Lower leg skin (tissue), 4 donors: ENCODE results near the gene PRC1. TPM values are rescaled to one million over a fixed set of nuclear protein-coding genes. Genes with fewer than 3 reads are reported as not detected.

Experiments used
- DNase-seq, 2 donors: peaks; one replicate each; pipeline ENCODE4 v3.0.0-alpha.2; 2019; ENCODE audit warnings: low spot score in 2 of 2
- H3K4me3 ChIP-seq: fragments of 200-600 bp; sonication (generic); 2 replicates; pipeline ENCODE4 v1.5.1; 2017; ENCODE audit warnings: mild to moderate bottlenecking, low read depth; ENCODE audit not compliant: poor library complexity, severe bottlenecking
- POLR2A ChIP-seq, 2 donors: fragments of 450-650 bp; IDR thresholded peaks; one replicate each; pipeline ENCODE4 v1.6.1; 2016 to 2017; ENCODE audit warnings: antibody characterized with exemption in 2 of 2, mild to moderate bottlenecking in 1 of 2, moderate library complexity in 1 of 2
- WGBS, 2 donors: methylation state at CpG; one replicate each; pipeline ENCODE4 v1.1.5; 2018; 5-methylcytosine and 5-hydroxymethylcytosine counted together
- intact Hi-C: fragments of 100-400 bp; cut with DNase I; formaldehyde crosslinking; loops from one replicate; pipeline ENCODE4 v1.15.0; 2023; ENCODE audit warnings: low total_unique reads
- total RNA-seq, 4 donors: library from RNA; depleted of rRNA; stranded (reverse); fragments of >200 nt; gene quantifications; one replicate each; pipeline ENCODE4 v1.1.0, GENCODE V29; 2016
- TF ChIP-seq, protein P1 (sequence below), 3 donors: fragments of 450-650 bp; IDR thresholded peaks; one replicate each; pipeline ENCODE4 v1.5.1; 2016; ENCODE audit warnings: antibody characterized with exemption in 3 of 3, mild to moderate bottlenecking in 3 of 3, moderate library complexity in 2 of 3

PRC1 gene
- total RNA-seq, 4 donors from 2014 or later, result 16.3 to 24.4 (median 19.5) TPM

DNA sequence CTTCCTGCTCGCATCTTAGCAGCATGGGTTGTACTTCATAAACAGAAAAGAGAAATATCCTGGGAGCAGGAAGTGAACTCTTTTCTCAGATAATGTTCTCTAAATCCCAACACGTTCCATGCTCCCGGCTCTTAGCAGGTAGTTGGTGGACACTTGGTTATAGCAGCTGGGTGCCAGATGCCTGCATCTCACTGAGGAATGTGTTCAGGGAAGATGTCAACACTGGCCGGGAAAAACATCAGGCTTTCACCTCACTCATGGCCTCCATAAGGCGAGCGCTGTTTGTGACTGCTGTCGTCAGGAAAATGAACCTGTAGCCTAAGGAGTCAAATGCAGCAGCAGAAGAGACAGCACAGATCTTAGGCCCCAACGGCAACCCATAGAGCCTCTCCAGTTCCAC lies 4.4 kb upstream of the PRC1 start:
- TF ChIP-seq, protein P1, sequence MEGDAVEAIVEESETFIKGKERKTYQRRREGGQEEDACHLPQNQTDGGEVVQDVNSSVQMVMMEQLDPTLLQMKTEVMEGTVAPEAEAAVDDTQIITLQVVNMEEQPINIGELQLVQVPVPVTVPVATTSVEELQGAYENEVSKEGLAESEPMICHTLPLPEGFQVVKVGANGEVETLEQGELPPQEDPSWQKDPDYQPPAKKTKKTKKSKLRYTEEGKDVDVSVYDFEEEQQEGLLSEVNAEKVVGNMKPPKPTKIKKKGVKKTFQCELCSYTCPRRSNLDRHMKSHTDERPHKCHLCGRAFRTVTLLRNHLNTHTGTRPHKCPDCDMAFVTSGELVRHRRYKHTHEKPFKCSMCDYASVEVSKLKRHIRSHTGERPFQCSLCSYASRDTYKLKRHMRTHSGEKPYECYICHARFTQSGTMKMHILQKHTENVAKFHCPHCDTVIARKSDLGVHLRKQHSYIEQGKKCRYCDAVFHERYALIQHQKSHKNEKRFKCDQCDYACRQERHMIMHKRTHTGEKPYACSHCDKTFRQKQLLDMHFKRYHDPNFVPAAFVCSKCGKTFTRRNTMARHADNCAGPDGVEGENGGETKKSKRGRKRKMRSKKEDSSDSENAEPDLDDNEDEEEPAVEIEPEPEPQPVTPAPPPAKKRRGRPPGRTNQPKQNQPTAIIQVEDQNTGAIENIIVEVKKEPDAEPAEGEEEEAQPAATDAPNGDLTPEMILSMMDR (IDR thresholded peaks at IDR 0.05), result no peak
- TF ChIP-seq POLR2A (IDR thresholded peaks at IDR 0.05), result no peak
- 72 to 85% methylated on average over 8 of the region's 8 CpGs for WGBS, 2 donors
- no peak overlapping the region for H3K4me3 ChIP-seq
- DNase-seq, result no peak
- intact Hi-C loops, result no loop called here

- whole genome bisulfite sequencing, 2 donors, result 1% methylated on average over 38 of the region's 50 CpGs
- DNase-seq, result no peak
- TF ChIP-seq POLR2A (IDR thresholded peaks at IDR 0.05), result no peak
- TF ChIP-seq, protein P1 (IDR thresholded peaks at IDR 0.05), result no peak
- H3K4me3 ChIP-seq, result peak overlapping the region; percentile 94
- intact Hi-C loops, result loop anchor here (5.0 kb wide), 1 partner anchor 37 kb away; no protein-coding TSS in a partner anchor
Measured at GRCh38 chr15:90994059-90994416, 297 bp downstream of the PRC1 start.

GRCh38 chr15:90991587-90992285 lies 2.6 kb downstream of the PRC1 start:
- DNase-seq, result no peak
- intact Hi-C loops, result loop anchor here (5.0 kb wide), 1 partner anchor 34 kb away; no protein-coding TSS in a partner anchor
- whole genome bisulfite sequencing, 2 donors, result 88 to 92% methylated on average over 6 of the region's 6 CpGs
- no peak overlapping the region for H3K4me3 ChIP-seq
- TF ChIP-seq, protein P1 (IDR thresholded peaks at IDR 0.05), result no peak
- TF ChIP-seq POLR2A (IDR thresholded peaks at IDR 0.05), result no peak

DNA sequence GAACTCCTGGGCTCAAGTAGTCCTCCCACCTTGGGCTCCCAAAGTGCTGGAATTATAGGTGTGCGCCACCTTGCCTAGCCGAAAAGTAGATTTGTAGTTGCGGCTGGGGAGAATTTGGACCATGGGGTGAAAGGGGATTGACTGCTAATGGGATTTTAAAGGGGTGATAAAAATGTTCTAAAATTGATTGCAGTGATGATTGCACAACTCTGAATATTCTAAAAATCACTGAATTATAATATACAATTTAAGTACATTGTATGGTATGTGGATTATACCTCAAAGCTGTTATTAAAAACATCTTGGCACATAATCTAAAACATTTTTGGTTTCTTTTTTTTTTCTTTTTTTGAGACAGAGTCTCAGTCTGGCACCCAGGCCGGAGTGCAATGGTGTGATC lies 3.9 kb downstream of the PRC1 start:
- TF ChIP-seq POLR2A (IDR thresholded peaks at IDR 0.05), result no peak
- TF ChIP-seq, protein P1 (IDR thresholded peaks at IDR 0.05), result no peak
- no peak for DNase-seq
- 98% methylated on average over 4 of the region's 4 CpGs for WGBS, 2 donors
- no peak overlapping the region for H3K4me3 ChIP-seq
- intact Hi-C loops, result loop anchor here (5.0 kb wide), 1 partner anchor 33 kb away; no protein-coding TSS in a partner anchor

DNA sequence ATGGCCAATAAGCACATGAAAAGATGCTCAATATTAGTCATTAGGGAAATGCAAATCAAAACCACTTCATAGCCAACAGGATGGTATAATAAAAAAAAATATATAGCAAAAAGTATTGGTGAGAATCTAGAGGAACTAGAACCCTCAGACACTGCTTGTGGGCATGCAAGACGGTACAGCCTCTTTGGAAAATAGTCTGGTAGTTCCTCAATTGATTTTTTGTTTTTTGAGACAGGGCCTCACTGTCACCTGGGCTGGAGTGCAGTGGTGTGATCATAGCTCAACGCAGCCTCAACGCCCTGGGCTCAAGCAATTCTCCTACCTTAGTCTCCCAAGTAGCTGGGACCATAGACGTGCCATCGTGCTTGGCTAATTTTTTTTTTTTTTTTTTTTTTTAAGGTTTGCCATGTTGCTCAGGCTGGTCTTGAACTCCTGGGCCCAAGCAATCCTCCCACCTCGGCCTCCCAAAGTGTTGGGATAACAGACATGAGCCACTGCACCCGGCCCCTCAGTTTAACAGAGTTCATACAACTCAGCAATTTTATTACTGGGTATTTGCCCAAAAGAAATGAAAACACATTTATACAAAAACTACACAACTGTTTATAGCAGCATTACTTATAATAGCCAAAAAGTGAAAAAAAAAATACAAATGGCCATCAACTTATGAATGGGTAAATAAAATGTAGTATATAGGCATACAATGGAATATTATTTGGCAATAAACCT lies 5.1 kb downstream of the PRC1 start:
- no peak for TF ChIP-seq POLR2A (IDR thresholded peaks at IDR 0.05)
- TF ChIP-seq, protein P1 (IDR thresholded peaks at IDR 0.05), result no peak
- WGBS, 2 donors, result 85 to 87% methylated on average over 7 of the region's 7 CpGs
- H3K4me3 ChIP-seq, result no peak overlapping the region
- no peak for DNase-seq
- intact Hi-C loops, result no loop called here
